Type B pancreatic cell (in vitro differentiated cells): ENCODE measurements around the gene PHLPP1. TPM values are rescaled to one million over a fixed set of nuclear protein-coding genes. Genes with fewer than 3 reads are reported as not detected.

Source experiments
- DNase-seq: peaks from one replicate; pipeline ENCODE4 v3.0.0; 2021; ENCODE audit warnings: mixed read lengths; ENCODE audit not compliant: unreplicated experiment; ENCODE audit errors: extremely low spot score
- H3K27ac Mint-ChIP-seq: 2 replicates; pipeline ENCODE4 v1.8.0; 2021; ENCODE audit warnings: mild to moderate bottlenecking, mixed read lengths
- H3K27me3 Mint-ChIP-seq: 2 replicates; pipeline ENCODE4 v1.8.0; 2021; ENCODE audit warnings: mixed read lengths
- H3K36me3 Mint-ChIP-seq: 2 replicates; pipeline ENCODE4 v1.8.0; 2021; ENCODE audit warnings: mixed read lengths
- H3K4me1 Mint-ChIP-seq: one replicate; pipeline ENCODE4 v1.8.0; 2021; ENCODE audit warnings: mixed read lengths; ENCODE audit not compliant: unreplicated experiment
- H3K4me3 Mint-ChIP-seq: 2 replicates; pipeline ENCODE4 v1.8.0; 2021; ENCODE audit warnings: mild to moderate bottlenecking, mixed read lengths
- H3K9me3 Mint-ChIP-seq: 2 replicates; pipeline ENCODE4 v1.8.0; 2021; ENCODE audit warnings: mixed read lengths
- total RNA-seq: library from RNA; stranded (reverse); gene quantifications from 2 replicates; pipeline ENCODE4 v1.2.1, GENCODE V29; 2021; ENCODE audit warnings: low replicate concordance
- TF ChIP-seq, protein P1 (sequence below): fragments of 200-600 bp; sonication (generic); conservative IDR thresholded peaks from 2 replicates; pipeline ENCODE4 v1.5.0; 2021; ENCODE audit warnings: antibody characterized with exemption, mild to moderate bottlenecking

The PHLPP1 gene
- total RNA-seq, 1 donor from 2014 or later: 28.5 TPM

- Mint-ChIP-seq H3K27ac (no peak overlapping the region), H3K4me1 (no peaks in the 10 kb centered on the region), H3K27me3 (no peaks in the 10 kb centered on the region), H3K4me3 (no peak overlapping the region), H3K36me3 (peaks cover 27% of the 10 kb centered on the region), H3K9me3 (peaks cover 26% of the 10 kb centered on the region)
- TF ChIP-seq, protein P1, sequence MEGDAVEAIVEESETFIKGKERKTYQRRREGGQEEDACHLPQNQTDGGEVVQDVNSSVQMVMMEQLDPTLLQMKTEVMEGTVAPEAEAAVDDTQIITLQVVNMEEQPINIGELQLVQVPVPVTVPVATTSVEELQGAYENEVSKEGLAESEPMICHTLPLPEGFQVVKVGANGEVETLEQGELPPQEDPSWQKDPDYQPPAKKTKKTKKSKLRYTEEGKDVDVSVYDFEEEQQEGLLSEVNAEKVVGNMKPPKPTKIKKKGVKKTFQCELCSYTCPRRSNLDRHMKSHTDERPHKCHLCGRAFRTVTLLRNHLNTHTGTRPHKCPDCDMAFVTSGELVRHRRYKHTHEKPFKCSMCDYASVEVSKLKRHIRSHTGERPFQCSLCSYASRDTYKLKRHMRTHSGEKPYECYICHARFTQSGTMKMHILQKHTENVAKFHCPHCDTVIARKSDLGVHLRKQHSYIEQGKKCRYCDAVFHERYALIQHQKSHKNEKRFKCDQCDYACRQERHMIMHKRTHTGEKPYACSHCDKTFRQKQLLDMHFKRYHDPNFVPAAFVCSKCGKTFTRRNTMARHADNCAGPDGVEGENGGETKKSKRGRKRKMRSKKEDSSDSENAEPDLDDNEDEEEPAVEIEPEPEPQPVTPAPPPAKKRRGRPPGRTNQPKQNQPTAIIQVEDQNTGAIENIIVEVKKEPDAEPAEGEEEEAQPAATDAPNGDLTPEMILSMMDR: no peak
- DNase-seq: no peak
These were observed 218.0 kb downstream of the PHLPP1 start for GRCh38 chr18:62933261-62933887.

DNA sequence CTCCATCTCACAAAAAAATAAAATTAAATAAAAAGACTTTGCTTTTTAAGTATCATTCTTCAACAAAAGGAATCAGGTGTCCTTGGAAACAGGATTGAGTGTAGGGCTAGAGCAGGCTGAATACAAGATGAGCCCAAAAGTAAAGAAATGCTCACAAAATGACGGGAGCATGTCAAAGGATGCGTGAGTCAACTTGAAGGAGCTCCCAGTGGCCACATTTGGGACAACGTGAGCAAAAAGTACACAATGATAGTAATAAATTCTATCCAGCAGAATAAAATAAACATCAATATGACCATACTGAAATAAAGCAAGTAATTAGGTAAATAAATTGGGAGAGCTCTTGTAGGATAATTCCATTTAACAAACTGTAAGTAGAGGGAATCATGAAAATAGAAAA lies 220.7 kb downstream of the PHLPP1 start:
- TF ChIP-seq, protein P1: no peak
- Mint-ChIP-seq H3K27me3 (no peaks in the 10 kb centered on the region), H3K27ac (no peak overlapping the region), H3K4me1 (no peaks in the 10 kb centered on the region), H3K9me3 (peaks cover 19% of the 10 kb centered on the region), H3K36me3 (peaks cover 14% of the 10 kb centered on the region), H3K4me3 (no peak overlapping the region)
- DNase-seq: no peak

DNA sequence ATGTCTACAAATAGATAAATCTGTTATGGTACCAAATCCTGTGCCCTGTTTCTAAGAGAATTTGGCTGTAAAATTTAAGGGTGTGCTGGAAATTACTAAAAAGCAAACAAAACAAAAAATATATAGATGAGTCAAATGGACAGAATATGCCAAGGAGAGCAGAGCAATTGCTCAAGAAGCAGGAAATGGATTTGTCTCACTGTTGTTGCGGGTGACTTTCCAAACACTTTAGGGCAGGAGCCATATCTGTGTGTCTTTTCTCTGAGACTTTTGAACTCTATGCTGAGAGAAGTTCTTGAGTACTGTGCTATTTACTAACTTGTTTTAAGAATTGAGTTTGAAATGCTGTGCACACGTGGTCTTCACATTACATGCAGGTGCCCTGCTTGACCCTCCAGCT lies 221.7 kb downstream of the PHLPP1 start:
- TF ChIP-seq, protein P1: no peak
- no peak for DNase-seq

DNA sequence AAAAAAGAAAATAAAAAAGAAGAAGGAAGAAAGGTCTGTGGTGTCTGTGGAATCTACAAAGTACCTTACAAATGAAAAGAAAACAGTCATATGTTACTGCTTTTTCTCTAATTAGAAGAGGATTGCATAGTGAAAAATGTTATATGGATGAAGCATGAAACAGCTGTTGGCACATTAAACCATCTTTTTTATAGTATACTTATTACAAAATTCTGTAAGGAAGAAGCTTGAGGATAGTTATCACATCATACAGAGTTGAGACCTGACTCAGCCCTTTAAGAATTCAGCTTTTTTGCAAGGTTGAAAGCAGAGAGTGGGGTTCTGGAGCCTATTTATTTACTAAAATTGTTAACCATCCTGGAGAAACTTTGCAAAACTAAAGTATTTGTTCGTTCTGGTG lies 222.7 kb downstream of the PHLPP1 start:
- no peak overlapping the region for H3K27ac Mint-ChIP-seq
- no peak for DNase-seq

More for the DNA sequence above, 221.7 kb downstream of the PHLPP1 start:
- Mint-ChIP-seq H3K4me1 (no peaks in the 10 kb centered on the region), H3K36me3 (peaks cover 17% of the 10 kb centered on the region), H3K4me3 (no peak overlapping the region), H3K27ac (no peak overlapping the region), H3K9me3 (peaks cover 19% of the 10 kb centered on the region), H3K27me3 (no peaks in the 10 kb centered on the region)

DNA sequence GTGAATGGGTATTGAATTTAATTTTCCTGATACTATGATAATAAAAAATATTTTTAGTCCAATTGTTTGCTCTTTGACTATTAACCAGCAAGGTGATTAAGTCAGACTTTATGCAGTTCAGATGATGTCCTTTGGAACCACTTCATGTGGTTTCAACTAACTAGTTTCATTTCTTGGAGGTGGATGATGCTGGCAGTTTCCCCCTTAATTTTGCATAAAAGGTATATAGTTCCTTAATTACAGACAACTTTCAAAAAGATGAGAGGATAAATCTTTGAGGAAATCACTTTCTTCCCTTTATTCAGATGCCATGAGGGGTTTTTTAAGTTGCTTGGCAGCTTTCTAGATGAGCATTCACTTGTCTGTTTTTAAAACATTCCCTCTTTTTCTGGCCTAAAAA lies 223.1 kb downstream of the PHLPP1 start:
- Mint-ChIP-seq H3K4me1 (no peaks in the 10 kb centered on the region), H3K36me3 (peaks cover 16% of the 10 kb centered on the region), H3K27me3 (no peaks in the 10 kb centered on the region), H3K4me3 (no peak overlapping the region), H3K9me3 (peaks cover 7% of the 10 kb centered on the region), H3K27ac (no peak overlapping the region)
- no peak for DNase-seq
- TF ChIP-seq, protein P1: no peak

More for the DNA sequence above, 222.7 kb downstream of the PHLPP1 start:
- H3K9me3 Mint-ChIP-seq: peaks cover 12% of the 10 kb centered on the region
- no peak overlapping the region for H3K4me3 Mint-ChIP-seq
- H3K27me3 Mint-ChIP-seq: no peaks in the 10 kb centered on the region
- H3K36me3 Mint-ChIP-seq: peaks cover 19% of the 10 kb centered on the region
- TF ChIP-seq, protein P1: no peak
- H3K4me1 Mint-ChIP-seq: no peaks in the 10 kb centered on the region
